SJCRH30 (cell line): ENCODE results near the gene GMDS. TPM values are rescaled to one million over a fixed set of nuclear protein-coding genes. Genes with fewer than 3 reads are reported as not detected.
A peak's percentile ranks its signal among the peaks of the same experiment; 100 is the strongest.

ENCODE experiments used
- DNase-seq, 2 experiments: peaks; one replicate each; pipeline ENCODE4 v3.0.0-alpha.2; 2015 to 2020
- H3K27ac ChIP-seq: fragments of 250-450 bp; sonication (Bioruptor Pico); 2 replicates; pipeline ENCODE4 v1.5.1; 2020; ENCODE audit warnings: mild to moderate bottlenecking, moderate library complexity
- H3K27me3 ChIP-seq: fragments of 250-450 bp; sonication (Bioruptor Pico); 2 replicates; pipeline ENCODE4 v1.5.1; 2020; ENCODE audit warnings: mild to moderate bottlenecking, moderate library complexity
- H3K36me3 ChIP-seq: fragments of 250-450 bp; sonication (Bioruptor Pico); 2 replicates; pipeline ENCODE4 v1.5.1; 2020; ENCODE audit warnings: mild to moderate bottlenecking, moderate library complexity
- H3K4me1 ChIP-seq: fragments of 250-450 bp; sonication (Bioruptor Pico); 2 replicates; pipeline ENCODE4 v1.5.1; 2020; ENCODE audit warnings: mild to moderate bottlenecking, moderate library complexity
- H3K4me3 ChIP-seq: fragments of 250-450 bp; sonication (Bioruptor Pico); 2 replicates; pipeline ENCODE4 v1.5.1; 2020; ENCODE audit warnings: mild to moderate bottlenecking, moderate library complexity
- H3K9me3 ChIP-seq: fragments of 250-450 bp; sonication (Bioruptor Pico); replicated peaks from 2 replicates; pipeline ENCODE4 v1.5.1; 2020; ENCODE audit warnings: mild to moderate bottlenecking, moderate library complexity
- total RNA-seq: library from RNA; depleted of rRNA; stranded (reverse); fragments of >200 nt; shearing (Covaris generic); gene quantifications from 2 replicates; pipeline ENCODE4 v1.2.3, GENCODE V29; 2014

The GMDS gene
- total RNA-seq, 1 experiment from 2014 or later, result 7.9 TPM

- Histone ChIP-seq H3K27ac (no peak overlapping the region), H3K4me1 (no peaks in the 10 kb centered on the region; the same call in 1 of the 2 replicates), H3K36me3 (no peaks in the 10 kb centered on the region), H3K27me3 (no peaks in the 10 kb centered on the region), H3K4me3 (no peak overlapping the region), H3K9me3 (no peaks in the 10 kb centered on the region)
- no peak for DNase-seq
Observed at GRCh38 chr6:1795910-1796309, 449.5 kb downstream of the GMDS start.

GRCh38 chr6:1792989-1793388, 452.4 kb downstream of the GMDS start:
- no peaks in the 10 kb centered on the region for H3K27me3 ChIP-seq
- H3K27ac ChIP-seq, result no peak overlapping the region
- H3K36me3 ChIP-seq, result no peaks in the 10 kb centered on the region
- H3K4me1 ChIP-seq, result no peaks in the 10 kb centered on the region
- H3K4me3 ChIP-seq, result no peak overlapping the region
- DNase-seq, result peak in 1 of 2 experiments; percentile 38
- H3K9me3 ChIP-seq, result no peaks in the 10 kb centered on the region

GRCh38 chr6:1790684-1791083, 454.7 kb downstream of the GMDS start:
- Histone ChIP-seq H3K27me3 (no peaks in the 10 kb centered on the region), H3K9me3 (no peaks in the 10 kb centered on the region), H3K36me3 (no peaks in the 10 kb centered on the region), H3K4me3 (no peak overlapping the region), H3K4me1 (no peaks in the 10 kb centered on the region), H3K27ac (no peak overlapping the region)
- no peak for DNase-seq

GRCh38 chr6:1789092-1789491, 456.3 kb downstream of the GMDS start:
- Histone ChIP-seq H3K4me1 (no peaks in the 10 kb centered on the region), H3K9me3 (no peaks in the 10 kb centered on the region), H3K27ac (no peak overlapping the region), H3K36me3 (no peaks in the 10 kb centered on the region), H3K27me3 (no peaks in the 10 kb centered on the region), H3K4me3 (no peak overlapping the region)
- no peak for DNase-seq

- Histone ChIP-seq H3K27ac (no peak overlapping the region), H3K4me1 (no peaks in the 10 kb centered on the region), H3K27me3 (no peaks in the 10 kb centered on the region), H3K4me3 (no peak overlapping the region), H3K36me3 (no peaks in the 10 kb centered on the region), H3K9me3 (no peaks in the 10 kb centered on the region)
- DNase-seq, result no peak
Observed at GRCh38 chr6:1787894-1788293, 457.5 kb downstream of the GMDS start.

- Histone ChIP-seq H3K4me1 (no peaks in the 10 kb centered on the region), H3K27ac (no peak overlapping the region), H3K27me3 (no peaks in the 10 kb centered on the region), H3K36me3 (no peaks in the 10 kb centered on the region), H3K9me3 (no peaks in the 10 kb centered on the region), H3K4me3 (no peak overlapping the region)
- DNase-seq, result no peak
Observed at GRCh38 chr6:1786455-1787453, 458.7 kb downstream of the GMDS start.

- DNase-seq, result no peak
Observed at GRCh38 chr6:1784422-1784884, 461.0 kb downstream of the GMDS start.

GRCh38 chr6:1781817-1782184, 463.6 kb downstream of the GMDS start:
- Histone ChIP-seq H3K9me3 (no peaks in the 10 kb centered on the region), H3K4me1 (no peaks in the 10 kb centered on the region), H3K27me3 (no peaks in the 10 kb centered on the region), H3K36me3 (no peaks in the 10 kb centered on the region), H3K27ac (no peak overlapping the region), H3K4me3 (no peak overlapping the region)
- no peak for DNase-seq

More at GRCh38 chr6:1784422-1784884, 461.0 kb downstream of the GMDS start:
- Histone ChIP-seq H3K9me3 (no peaks in the 10 kb centered on the region), H3K27ac (no peak overlapping the region), H3K27me3 (no peaks in the 10 kb centered on the region), H3K4me3 (no peak overlapping the region), H3K4me1 (no peaks in the 10 kb centered on the region), H3K36me3 (no peaks in the 10 kb centered on the region)

GRCh38 chr6:1781152-1781816, 464.1 kb downstream of the GMDS start:
- Histone ChIP-seq H3K9me3 (no peaks in the 10 kb centered on the region), H3K27me3 (no peaks in the 10 kb centered on the region), H3K36me3 (no peaks in the 10 kb centered on the region), H3K4me3 (no peak overlapping the region), H3K4me1 (no peaks in the 10 kb centered on the region), H3K27ac (no peak overlapping the region)
- no peak for DNase-seq

GRCh38 chr6:1780251-1780867, 465.0 kb downstream of the GMDS start:
- Histone ChIP-seq H3K9me3 (no peaks in the 10 kb centered on the region), H3K36me3 (no peaks in the 10 kb centered on the region), H3K4me1 (no peaks in the 10 kb centered on the region), H3K27me3 (no peaks in the 10 kb centered on the region), H3K27ac (no peak overlapping the region), H3K4me3 (no peak overlapping the region)
- no peak for DNase-seq

- Histone ChIP-seq H3K27ac (no peak overlapping the region), H3K4me1 (no peaks in the 10 kb centered on the region), H3K4me3 (no peak overlapping the region), H3K27me3 (no peaks in the 10 kb centered on the region), H3K36me3 (no peaks in the 10 kb centered on the region), H3K9me3 (no peaks in the 10 kb centered on the region)
- no peak for DNase-seq
Observed at GRCh38 chr6:1778686-1779235, 466.6 kb downstream of the GMDS start.

- no peak for DNase-seq
- Histone ChIP-seq H3K27me3 (no peaks in the 10 kb centered on the region), H3K36me3 (no peaks in the 10 kb centered on the region), H3K27ac (no peak overlapping the region), H3K9me3 (no peaks in the 10 kb centered on the region), H3K4me1 (no peaks in the 10 kb centered on the region), H3K4me3 (no peak overlapping the region)
Observed at GRCh38 chr6:1777921-1778685, 467.3 kb downstream of the GMDS start.

- Histone ChIP-seq H3K27me3 (no peaks in the 10 kb centered on the region), H3K4me1 (peaks cover 3% of the 10 kb centered on the region; the same call in 1 of the 2 replicates), H3K27ac (no peak overlapping the region), H3K36me3 (no peaks in the 10 kb centered on the region), H3K9me3 (no peaks in the 10 kb centered on the region), H3K4me3 (no peak overlapping the region)
- DNase-seq, result no peak
Observed at GRCh38 chr6:1775441-1775840, 470.0 kb downstream of the GMDS start.

- Histone ChIP-seq H3K4me1 (peaks cover 5% of the 10 kb centered on the region; the same call in 1 of the 2 replicates), H3K4me3 (no peak overlapping the region), H3K36me3 (no peaks in the 10 kb centered on the region), H3K27ac (no peak overlapping the region), H3K9me3 (no peaks in the 10 kb centered on the region), H3K27me3 (no peaks in the 10 kb centered on the region)
- DNase-seq, result no peak
Observed at GRCh38 chr6:1774226-1774915, 471.0 kb downstream of the GMDS start.
